Liver (tissue), 9 donors: ENCODE results near the gene THSD4. TPM values are rescaled to one million over a fixed set of nuclear protein-coding genes. Genes with fewer than 3 reads are reported as not detected.
"Not testable (repeated sequence)": the region's sequence is repeated elsewhere in the genome, so short reads cannot be mapped to it uniquely, and the experiment has no call there.

Source experiments
- DNase-seq: peaks from one replicate; pipeline ENCODE4 v3.0.0-alpha.2; 2017; ENCODE audit warnings: low spot score
- H3K27ac ChIP-seq, 2 donors: one replicate each; pipeline ENCODE4 v1.7.0; 2013; ENCODE audit warnings: inconsistent platforms in 2 of 2, low read length in 2 of 2, control low read depth in 1 of 2, low read depth in 1 of 2, mild to moderate bottlenecking in 1 of 2
- H3K27me3 ChIP-seq, 4 donors: one replicate each; pipeline versions ENCODE4 v1.6.1 to v1.7.0; 2013; ENCODE audit warnings: low read length in 3 of 4, inconsistent platforms in 1 of 4, mild to moderate bottlenecking in 1 of 4, moderate library complexity in 1 of 4; ENCODE audit not compliant: control insufficient read depth in 4 of 4, insufficient read depth in 4 of 4
- H3K36me3 ChIP-seq, 4 donors: one replicate each; pipeline versions ENCODE4 v1.6.1 to v1.7.0; 2013; ENCODE audit warnings: low read length in 3 of 4, mild to moderate bottlenecking in 3 of 4, low read depth in 1 of 4, moderate library complexity in 1 of 4; ENCODE audit not compliant: control insufficient read depth in 4 of 4, insufficient read depth in 3 of 4
- H3K4me1 ChIP-seq, 4 donors: one replicate each; pipeline versions ENCODE4 v1.6.1 to v1.7.0; 2013; ENCODE audit warnings: low read length in 3 of 4, mild to moderate bottlenecking in 3 of 4, moderate library complexity in 1 of 4; ENCODE audit not compliant: control insufficient read depth in 4 of 4, insufficient read depth in 4 of 4
- H3K4me3 ChIP-seq, 3 donors: one replicate each; pipeline versions ENCODE4 v1.6.1 to v1.7.0; 2013; ENCODE audit warnings: low read length in 3 of 3, control low read depth in 1 of 3, low read depth in 1 of 3, mild to moderate bottlenecking in 1 of 3
- H3K9ac ChIP-seq, 2 donors: one replicate each; pipeline ENCODE4 v1.7.0; 2013; ENCODE audit warnings: low read length in 2 of 2, mild to moderate bottlenecking in 2 of 2, moderate library complexity in 2 of 2, control low read depth in 1 of 2, low read depth in 1 of 2
- H3K9me3 ChIP-seq, 4 donors: one replicate each; pipeline versions ENCODE4 v1.6.1 to v1.7.0; 2013; ENCODE audit warnings: low read length in 3 of 4; ENCODE audit not compliant: control insufficient read depth in 4 of 4
- EGR1 ChIP-seq, 2 donors: IDR thresholded peaks; 2 replicates each; pipeline ENCODE4 v1.6.1; 2016 to 2018; ENCODE audit warnings: antibody characterized with exemption in 2 of 2, low read depth in 2 of 2
- FOXA1 ChIP-seq: IDR thresholded peaks from 2 replicates; pipeline ENCODE4 v1.6.1; 2016; ENCODE audit warnings: antibody characterized with exemption
- GABPA ChIP-seq, 2 donors: IDR thresholded peaks in 1 of 2; conservative IDR thresholded peaks in 1 of 2; 2 replicates each; pipeline ENCODE4 v1.6.1; 2016; ENCODE audit warnings: antibody characterized with exemption in 2 of 2, mild to moderate bottlenecking in 1 of 2, moderate library complexity in 1 of 2
- HNF4A ChIP-seq, 2 donors: conservative IDR thresholded peaks; 2 replicates each; pipeline ENCODE4 v1.6.1; 2016; ENCODE audit warnings: antibody characterized with exemption in 2 of 2, mild to moderate bottlenecking in 2 of 2
- HNF4G ChIP-seq: IDR thresholded peaks from 2 replicates; pipeline ENCODE4 v1.6.1; 2016; ENCODE audit warnings: antibody characterized with exemption
- JUND ChIP-seq, 2 donors: IDR thresholded peaks; 2 replicates each; pipeline ENCODE4 v1.6.1; 2016; ENCODE audit warnings: antibody characterized with exemption in 2 of 2
- NR2F2 ChIP-seq: IDR thresholded peaks from 2 replicates; pipeline ENCODE4 v1.6.1; 2016; ENCODE audit warnings: antibody characterized with exemption
- RAD21 ChIP-seq, 2 donors: IDR thresholded peaks; 2 replicates each; pipeline ENCODE4 v1.6.1; 2016; ENCODE audit warnings: antibody characterized with exemption in 2 of 2, mild to moderate bottlenecking in 2 of 2
- RXRA ChIP-seq, 2 donors: IDR thresholded peaks; 2 replicates each; pipeline ENCODE4 v1.6.1; 2017 to 2018; ENCODE audit warnings: antibody characterized with exemption in 2 of 2, mild to moderate bottlenecking in 1 of 2
- TAF1 ChIP-seq: conservative IDR thresholded peaks from 2 replicates; pipeline ENCODE4 v1.6.1; 2016; ENCODE audit warnings: antibody characterized with exemption, mild to moderate bottlenecking
- YY1 ChIP-seq: IDR thresholded peaks from 2 replicates; pipeline ENCODE4 v1.6.1; 2016; ENCODE audit warnings: antibody characterized with exemption, mild to moderate bottlenecking
- WGBS: extraction: QIAGEN DNeasy Blood & Tissue Kit; methylation state at CpG from one replicate; pipeline ENCODE4 v1.1.7; 2013; 5-methylcytosine and 5-hydroxymethylcytosine counted together
- polyA plus RNA-seq, 2 donors: library from polyadenylated mRNA; stranded (reverse) in 1 of 2; unstranded in 1 of 2; fragments of 200-250 nt in 1 of 2; fragments of >200 nt in 1 of 2; fragmentation: Nextera tagmentation in 1 of 2; extraction: Ambion mirVana in 1 of 2; gene quantifications; one replicate each; pipeline versions ENCODE4 v1.2.1 to v1.2.3, GENCODE V29; 2013 to 2015
- total RNA-seq, 2 donors: library from RNA; depleted of rRNA; stranded (reverse); fragments of >200 nt; gene quantifications; one replicate each; pipeline ENCODE4 v1.2.3, GENCODE V29; 2014
- TF ChIP-seq, protein P1 (sequence below): IDR thresholded peaks from 2 replicates; pipeline ENCODE4 v1.6.1; 2016; ENCODE audit warnings: antibody characterized with exemption, mild to moderate bottlenecking
- TF ChIP-seq, protein P2 (sequence below): fragments of 150-350 bp; IDR thresholded peaks from 2 replicates; pipeline ENCODE4 v1.5.1; 2017; ENCODE audit warnings: improper control_type of control experiment, low read depth, low read length; ENCODE audit not compliant: missing input control
- TF ChIP-seq, protein P3 (sequence below): IDR thresholded peaks from 2 replicates; pipeline ENCODE4 v1.6.1; 2016; ENCODE audit warnings: antibody characterized with exemption
- TF ChIP-seq, protein P4 (sequence below): IDR thresholded peaks from 2 replicates; pipeline ENCODE4 v1.6.1; 2016; ENCODE audit warnings: antibody characterized with exemption
- TF ChIP-seq, protein P5 (sequence below): IDR thresholded peaks from 2 replicates; pipeline ENCODE4 v1.6.1; 2016; ENCODE audit warnings: antibody characterized with exemption
- donor health status: healthy.
- donor health status: healthy.
- donor health status: healthy.
- donor health status: healthy.
- donor health status: healthy.

The THSD4 gene
- total and polyA plus RNA-seq, 4 donors: 0.23 to 11.5 (median 1.9) TPM

DNA sequence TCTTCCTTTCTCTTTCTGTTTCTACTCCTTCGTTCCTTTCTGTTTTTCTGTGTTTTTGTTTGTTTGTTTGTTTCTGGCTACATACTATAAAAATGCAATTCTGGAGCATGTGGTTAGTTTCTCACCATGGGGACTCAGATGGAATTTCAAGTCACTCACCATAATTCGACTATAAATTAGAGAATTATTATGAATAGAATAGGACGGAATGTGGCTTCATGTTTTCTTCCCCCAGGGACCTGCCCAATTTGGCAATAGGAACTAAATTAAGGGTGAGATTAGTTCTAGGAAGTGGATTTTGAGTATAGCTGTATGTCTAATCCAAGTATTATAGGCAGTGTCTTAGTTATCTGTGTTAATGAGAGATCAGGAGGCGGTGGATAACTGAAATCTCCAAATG is 96.9 kb downstream of the THSD4 start:
- H3K36me3 ChIP-seq: peaks cover 0 to 2% (median 0%) of the 10 kb centered on the region in 4 donors
- TF ChIP-seq YY1: no peak
- TF ChIP-seq NR2F2: no peak
- no peak for TF ChIP-seq JUND (IDR thresholded peaks at IDR 0.05)
- no peaks in the 10 kb centered on the region for H3K27me3 ChIP-seq
- H3K4me1 ChIP-seq: no peaks in the 10 kb centered on the region
- no peak overlapping the region for H3K9ac ChIP-seq
- H3K4me3 ChIP-seq: no peak overlapping the region
- WGBS: 89% methylated on average over 4 of the region's 4 CpGs
- DNase-seq: no peak
- H3K9me3 ChIP-seq: no peaks in the 10 kb centered on the region
- H3K27ac ChIP-seq: no peak overlapping the region

DNA sequence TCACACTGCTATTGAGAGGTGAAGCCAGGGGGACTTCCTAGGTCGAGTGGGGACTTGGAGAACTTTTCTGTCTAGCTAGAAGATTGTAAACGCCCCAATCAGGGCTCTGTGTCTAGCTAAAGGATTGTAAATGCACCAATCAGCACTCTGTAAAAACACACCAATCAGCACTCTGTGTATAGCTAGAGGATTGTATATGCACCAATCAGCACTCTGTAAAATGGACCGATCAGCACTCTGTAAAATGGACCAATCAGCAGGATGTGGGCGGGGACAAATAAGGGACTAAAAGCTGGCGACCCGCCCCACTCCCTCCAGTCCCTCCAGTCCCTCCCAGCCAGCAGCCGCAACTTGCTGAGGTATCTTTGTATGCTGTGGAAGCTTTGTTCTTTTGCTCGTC is 98.7 kb downstream of the THSD4 start:
- DNase-seq, H3K4me3 ChIP-seq, H3K36me3 ChIP-seq, H3K9ac ChIP-seq, H3K9me3 ChIP-seq, H3K27me3 ChIP-seq, H3K27ac ChIP-seq: not testable (repeated sequence)
- WGBS: 93% methylated on average over 8 of the region's 8 CpGs
- peaks cover 2 to 11% (median 9%) of the 10 kb centered on the region in 4 donors for H3K4me1 ChIP-seq

DNA sequence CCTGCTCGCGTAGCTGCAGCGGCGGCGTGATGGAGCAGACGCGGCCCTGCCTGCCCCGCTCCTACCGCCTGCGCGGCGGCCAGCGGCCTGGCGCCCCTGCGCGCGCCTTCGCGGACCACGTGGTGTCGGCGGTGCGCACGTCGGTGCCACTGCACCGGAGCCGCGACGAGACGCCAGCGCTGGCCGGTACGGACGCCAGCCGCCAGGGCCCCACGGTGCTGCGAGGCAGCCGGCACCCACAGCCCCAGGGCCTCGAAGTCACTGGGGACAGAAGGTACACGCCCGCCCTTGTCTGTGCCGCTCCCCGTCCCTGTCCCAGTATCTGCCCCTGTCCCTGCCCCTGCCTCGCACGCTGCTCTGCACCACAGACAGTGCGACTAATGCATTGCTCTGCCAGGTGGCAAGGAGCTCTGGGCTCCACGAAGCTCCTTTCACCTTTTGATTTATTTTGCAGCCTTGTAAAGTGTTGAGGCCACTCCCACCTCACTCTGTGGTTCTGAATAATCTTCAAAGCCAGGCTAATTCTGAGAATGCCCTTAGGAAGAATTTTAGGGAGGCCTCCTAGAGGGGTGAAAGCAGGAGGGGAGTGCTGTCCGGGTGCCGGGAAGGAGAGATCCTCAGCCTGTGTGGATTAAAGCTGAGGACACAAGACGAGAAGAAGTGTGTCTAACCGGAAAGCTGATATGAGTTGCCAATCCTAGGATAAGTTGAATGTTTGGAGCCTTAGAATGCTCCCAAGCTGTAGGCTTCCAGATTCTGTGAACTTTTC is 100.0 kb downstream of the THSD4 start:
- H3K4me1 ChIP-seq: peaks cover 2 to 14% (median 10%) of the 10 kb centered on the region in 4 donors
- no peak overlapping the region for H3K4me3 ChIP-seq
- no peaks in the 10 kb centered on the region for H3K9me3 ChIP-seq
- no peak overlapping the region for H3K27ac ChIP-seq
- no peak for DNase-seq
- H3K27me3 ChIP-seq: no peaks in the 10 kb centered on the region
- TF ChIP-seq EGR1 (IDR thresholded peaks at IDR 0.05; ENCODE audit: low read depth in 2 of 2) (no peak), GABPA (IDR thresholded peaks at IDR 0.05 in 1 of 2, conservative IDR thresholded peaks at IDR 0.05 in 1 of 2) (no peak), HNF4G (no peak), RXRA (IDR thresholded peaks at IDR 0.05) (no peak), JUND (IDR thresholded peaks at IDR 0.05) (no peak), NR2F2 (no peak), YY1 (no peak), RAD21 (IDR thresholded peaks at IDR 0.05) (no peak), TAF1 (no peak), HNF4A (conservative IDR thresholded peaks at IDR 0.05) (no peak), FOXA1 (no peak)
- TF ChIP-seq, protein P1, sequence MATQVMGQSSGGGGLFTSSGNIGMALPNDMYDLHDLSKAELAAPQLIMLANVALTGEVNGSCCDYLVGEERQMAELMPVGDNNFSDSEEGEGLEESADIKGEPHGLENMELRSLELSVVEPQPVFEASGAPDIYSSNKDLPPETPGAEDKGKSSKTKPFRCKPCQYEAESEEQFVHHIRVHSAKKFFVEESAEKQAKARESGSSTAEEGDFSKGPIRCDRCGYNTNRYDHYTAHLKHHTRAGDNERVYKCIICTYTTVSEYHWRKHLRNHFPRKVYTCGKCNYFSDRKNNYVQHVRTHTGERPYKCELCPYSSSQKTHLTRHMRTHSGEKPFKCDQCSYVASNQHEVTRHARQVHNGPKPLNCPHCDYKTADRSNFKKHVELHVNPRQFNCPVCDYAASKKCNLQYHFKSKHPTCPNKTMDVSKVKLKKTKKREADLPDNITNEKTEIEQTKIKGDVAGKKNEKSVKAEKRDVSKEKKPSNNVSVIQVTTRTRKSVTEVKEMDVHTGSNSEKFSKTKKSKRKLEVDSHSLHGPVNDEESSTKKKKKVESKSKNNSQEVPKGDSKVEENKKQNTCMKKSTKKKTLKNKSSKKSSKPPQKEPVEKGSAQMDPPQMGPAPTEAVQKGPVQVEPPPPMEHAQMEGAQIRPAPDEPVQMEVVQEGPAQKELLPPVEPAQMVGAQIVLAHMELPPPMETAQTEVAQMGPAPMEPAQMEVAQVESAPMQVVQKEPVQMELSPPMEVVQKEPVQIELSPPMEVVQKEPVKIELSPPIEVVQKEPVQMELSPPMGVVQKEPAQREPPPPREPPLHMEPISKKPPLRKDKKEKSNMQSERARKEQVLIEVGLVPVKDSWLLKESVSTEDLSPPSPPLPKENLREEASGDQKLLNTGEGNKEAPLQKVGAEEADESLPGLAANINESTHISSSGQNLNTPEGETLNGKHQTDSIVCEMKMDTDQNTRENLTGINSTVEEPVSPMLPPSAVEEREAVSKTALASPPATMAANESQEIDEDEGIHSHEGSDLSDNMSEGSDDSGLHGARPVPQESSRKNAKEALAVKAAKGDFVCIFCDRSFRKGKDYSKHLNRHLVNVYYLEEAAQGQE: no peak
- TF ChIP-seq, protein P2, sequence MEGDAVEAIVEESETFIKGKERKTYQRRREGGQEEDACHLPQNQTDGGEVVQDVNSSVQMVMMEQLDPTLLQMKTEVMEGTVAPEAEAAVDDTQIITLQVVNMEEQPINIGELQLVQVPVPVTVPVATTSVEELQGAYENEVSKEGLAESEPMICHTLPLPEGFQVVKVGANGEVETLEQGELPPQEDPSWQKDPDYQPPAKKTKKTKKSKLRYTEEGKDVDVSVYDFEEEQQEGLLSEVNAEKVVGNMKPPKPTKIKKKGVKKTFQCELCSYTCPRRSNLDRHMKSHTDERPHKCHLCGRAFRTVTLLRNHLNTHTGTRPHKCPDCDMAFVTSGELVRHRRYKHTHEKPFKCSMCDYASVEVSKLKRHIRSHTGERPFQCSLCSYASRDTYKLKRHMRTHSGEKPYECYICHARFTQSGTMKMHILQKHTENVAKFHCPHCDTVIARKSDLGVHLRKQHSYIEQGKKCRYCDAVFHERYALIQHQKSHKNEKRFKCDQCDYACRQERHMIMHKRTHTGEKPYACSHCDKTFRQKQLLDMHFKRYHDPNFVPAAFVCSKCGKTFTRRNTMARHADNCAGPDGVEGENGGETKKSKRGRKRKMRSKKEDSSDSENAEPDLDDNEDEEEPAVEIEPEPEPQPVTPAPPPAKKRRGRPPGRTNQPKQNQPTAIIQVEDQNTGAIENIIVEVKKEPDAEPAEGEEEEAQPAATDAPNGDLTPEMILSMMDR: no peak
- TF ChIP-seq, protein P3, sequence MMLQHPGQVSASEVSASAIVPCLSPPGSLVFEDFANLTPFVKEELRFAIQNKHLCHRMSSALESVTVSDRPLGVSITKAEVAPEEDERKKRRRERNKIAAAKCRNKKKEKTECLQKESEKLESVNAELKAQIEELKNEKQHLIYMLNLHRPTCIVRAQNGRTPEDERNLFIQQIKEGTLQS: no peak
- TF ChIP-seq, protein P4, sequence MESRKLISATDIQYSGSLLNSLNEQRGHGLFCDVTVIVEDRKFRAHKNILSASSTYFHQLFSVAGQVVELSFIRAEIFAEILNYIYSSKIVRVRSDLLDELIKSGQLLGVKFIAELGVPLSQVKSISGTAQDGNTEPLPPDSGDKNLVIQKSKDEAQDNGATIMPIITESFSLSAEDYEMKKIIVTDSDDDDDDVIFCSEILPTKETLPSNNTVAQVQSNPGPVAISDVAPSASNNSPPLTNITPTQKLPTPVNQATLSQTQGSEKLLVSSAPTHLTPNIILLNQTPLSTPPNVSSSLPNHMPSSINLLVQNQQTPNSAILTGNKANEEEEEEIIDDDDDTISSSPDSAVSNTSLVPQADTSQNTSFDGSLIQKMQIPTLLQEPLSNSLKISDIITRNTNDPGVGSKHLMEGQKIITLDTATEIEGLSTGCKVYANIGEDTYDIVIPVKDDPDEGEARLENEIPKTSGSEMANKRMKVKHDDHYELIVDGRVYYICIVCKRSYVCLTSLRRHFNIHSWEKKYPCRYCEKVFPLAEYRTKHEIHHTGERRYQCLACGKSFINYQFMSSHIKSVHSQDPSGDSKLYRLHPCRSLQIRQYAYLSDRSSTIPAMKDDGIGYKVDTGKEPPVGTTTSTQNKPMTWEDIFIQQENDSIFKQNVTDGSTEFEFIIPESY: no peak
- TF ChIP-seq, protein P5, sequence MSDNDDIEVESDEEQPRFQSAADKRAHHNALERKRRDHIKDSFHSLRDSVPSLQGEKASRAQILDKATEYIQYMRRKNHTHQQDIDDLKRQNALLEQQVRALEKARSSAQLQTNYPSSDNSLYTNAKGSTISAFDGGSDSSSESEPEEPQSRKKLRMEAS: no peak
- WGBS: 74% methylated on average over 51 of the region's 51 CpGs
- H3K36me3 ChIP-seq: peaks cover 0 to 2% (median 0%) of the 10 kb centered on the region in 4 donors
- H3K9ac ChIP-seq: no peak overlapping the region
